ENCODE data around the gene ADARB2.
"Not testable (repeated sequence)": the region's sequence is repeated elsewhere in the genome, so short reads cannot be mapped to it uniquely, and the experiment has no call there.

- TF ChIP-seq POLR2AphosphoS5, CTCF (IDR thresholded peaks at IDR 0.05): not testable (repeated sequence)
Observed at GRCh38 chr10:1459664-1460063, 277.7 kb downstream of the ADARB2 start.

Measured in esophagus muscularis mucosa (tissue), 3 donors.